Measurements from ENCODE around the gene EFCAB9. TPM values are rescaled to one million over a fixed set of nuclear protein-coding genes. Genes with fewer than 3 reads are reported as not detected.

The EFCAB9 gene
- total RNA-seq: not detected

DNA sequence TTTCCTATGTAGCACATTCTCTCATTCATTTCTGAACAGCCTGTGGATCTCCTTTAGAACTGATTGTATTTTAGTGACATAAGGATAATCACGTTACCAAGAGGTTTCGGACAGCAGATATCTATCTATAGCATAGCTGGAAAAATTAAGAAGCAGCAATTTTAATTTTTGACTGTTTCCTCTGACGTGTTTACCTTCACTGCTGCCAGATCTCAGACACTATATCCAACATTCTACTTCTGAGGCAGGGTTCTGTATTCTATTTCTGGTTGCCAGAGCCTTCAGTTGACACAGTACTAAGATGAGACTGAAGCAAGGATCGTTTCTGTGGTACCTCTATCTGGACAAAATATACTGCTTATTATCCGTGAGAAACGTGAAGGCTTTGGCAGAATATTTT is at the start of gene EFCAB9:
Gene EFCAB9 (plus strand): TSS at position 301 of the 400 bp plus-strand sequence. CDS start 1 bp downstream, at position 302.

DNA sequence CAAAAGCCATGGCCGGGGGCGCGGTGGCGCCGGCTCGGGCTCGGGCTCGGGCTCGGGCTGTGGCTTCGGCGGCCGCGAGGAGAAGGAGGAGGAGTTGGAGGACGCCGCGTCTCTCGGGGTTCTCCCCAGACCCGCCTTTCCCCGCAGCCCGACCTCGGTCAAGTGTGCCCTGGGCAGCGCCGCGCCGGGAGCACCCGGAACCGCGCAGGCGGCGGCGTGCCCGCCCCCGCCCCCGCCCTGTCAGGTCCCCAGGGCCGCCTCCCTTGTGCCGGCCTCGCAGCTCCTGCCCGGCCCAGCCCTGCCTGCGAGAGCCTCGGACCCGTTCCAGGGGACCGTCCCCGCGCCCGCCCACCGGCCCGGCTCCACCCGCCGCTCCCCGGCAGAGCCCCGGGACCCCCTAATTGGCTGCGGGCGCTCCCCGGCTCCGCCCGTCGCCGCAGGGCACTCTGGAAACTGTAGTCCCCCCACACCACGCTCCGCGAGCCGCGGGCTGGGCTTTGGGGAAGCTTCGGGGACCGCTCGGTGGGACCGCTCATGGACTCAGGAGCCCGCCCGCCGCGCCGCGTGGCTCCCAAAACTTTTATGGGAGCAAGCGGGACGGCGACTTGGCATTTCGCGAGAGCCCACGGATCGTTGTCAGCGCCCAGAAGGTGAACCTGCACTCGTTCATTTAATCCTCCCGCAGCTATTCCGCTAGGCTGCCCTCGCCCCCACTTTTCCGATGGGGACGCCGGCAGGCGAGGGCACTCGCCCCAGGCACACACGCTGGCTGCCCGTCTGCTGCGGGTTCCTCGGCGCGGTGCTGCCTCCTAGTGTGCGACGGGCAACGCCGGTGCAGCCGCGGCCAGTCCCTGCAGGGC is 5.7 kb upstream of the EFCAB9 start, which contains the start of gene STK10:
Gene STK10 (minus strand): TSS at position 192 of the 860 bp plus-strand sequence. CDS start 182 bp downstream, at position 10.

Small RNA genes within 50 kb of the gene (small RNA-seq; reads per million reads assigned to genes)
- not detected for gene RF00191 (ENCODE audit: low replicate concordance)

Other genes with a start within 250 kb of the EFCAB9 start
- gene FBXW11, start 187.5 kb upstream of the EFCAB9 start, total RNA-seq: 123 TPM
- gene STK10, start 5.9 kb upstream of the EFCAB9 start, total RNA-seq: 19.1 TPM
- 62.9 TPM for gene UBTD2, start 89.6 kb downstream of the EFCAB9 start, total RNA-seq

All from parietal lobe (tissue), 2 donors.